Lung (tissue), 12 donors: ENCODE data around the gene TCF19. TPM values are rescaled to one million over a fixed set of nuclear protein-coding genes. Genes with fewer than 3 reads are reported as not detected.

Experiments
- ATAC-seq: fragments of 200-7000 bp; cut with Tn5 transposase; one replicate; pipeline ENCODE4 v1.9.1; 2020; ENCODE audit warnings: moderate number of reproducible peaks; ENCODE audit not compliant: insufficient read depth, low FRiP score
- DNase-seq, 3 donors: peaks; one replicate each; pipeline ENCODE4 v3.0.0-alpha.2; 2013 to 2017
- H3K27ac ChIP-seq, 2 donors: one replicate each; pipeline ENCODE4 v1.5.1; 2013; ENCODE audit warnings: mild to moderate bottlenecking in 2 of 2, moderate library complexity in 2 of 2, control low read depth in 1 of 2, inconsistent platforms in 1 of 2, low read depth in 1 of 2, low read length in 1 of 2
- H3K27me3 ChIP-seq, 3 donors: one replicate each; pipeline ENCODE4 v1.5.1; 2013; ENCODE audit warnings: low read length in 2 of 3; ENCODE audit not compliant: control insufficient read depth in 3 of 3, insufficient read depth in 3 of 3
- H3K36me3 ChIP-seq, 4 donors: one replicate each; pipeline ENCODE4 v1.5.1; 2013; ENCODE audit warnings: low read length in 4 of 4, mild to moderate bottlenecking in 1 of 4, moderate library complexity in 1 of 4; ENCODE audit not compliant: control insufficient read depth in 4 of 4, insufficient read depth in 4 of 4
- H3K4me1 ChIP-seq, 5 donors: one replicate each; pipeline ENCODE4 v1.5.1; 2013; ENCODE audit warnings: low read length in 5 of 5, mild to moderate bottlenecking in 2 of 5, moderate library complexity in 1 of 5; ENCODE audit not compliant: control insufficient read depth in 5 of 5, insufficient read depth in 5 of 5
- H3K4me3 ChIP-seq: one replicate; pipeline ENCODE4 v1.5.1; 2013; ENCODE audit warnings: mild to moderate bottlenecking, control low read depth, moderate library complexity
- H3K9ac ChIP-seq, 2 donors: one replicate each; pipeline ENCODE4 v1.5.1; 2013; ENCODE audit warnings: low read length in 2 of 2, control low read depth in 1 of 2; ENCODE audit not compliant: insufficient read depth in 1 of 2
- H3K9me3 ChIP-seq, 4 donors: one replicate each; pipeline ENCODE4 v1.5.1; 2013; ENCODE audit warnings: low read length in 3 of 4, mild to moderate bottlenecking in 1 of 4, moderate library complexity in 1 of 4; ENCODE audit not compliant: control insufficient read depth in 4 of 4, insufficient read depth in 3 of 4
- CTCF ChIP-seq: IDR thresholded peaks from 2 replicates; pipeline ENCODE4 v1.5.1; 2012; ENCODE audit warnings: mild to moderate bottlenecking; ENCODE audit errors: control extremely low read depth, extremely low read depth
- WGBS, 2 donors: extraction: QIAGEN DNeasy Blood & Tissue Kit; methylation state at CpG; one replicate each; pipeline ENCODE4 v1.1.7; 2013; 5-methylcytosine and 5-hydroxymethylcytosine counted together
- polyA plus RNA-seq, 2 donors: library from polyadenylated mRNA; stranded (reverse); fragments of 200-250 nt; gene quantifications; one replicate each; pipeline ENCODE4 v1.2.1, GENCODE V29; 2013
- total RNA-seq, 2 donors: library from RNA; depleted of rRNA in 1 of 2; stranded (reverse); fragments of >200 nt in 1 of 2; gene quantifications; one replicate each; pipeline ENCODE4 v1.2.1, GENCODE V29; 2014 to 2021
- donor health status: control.
- donor health status: control.
- donor health status: Bipolar disorder and iron deficiency.
- donor health status: healthy.
- donor health status: DM: yes; HTN: yes; CAD: no.

TCF19 gene
- total and polyA plus RNA-seq, 4 donors, result 4.1 to 9.4 (median 5.1) TPM

DNA sequence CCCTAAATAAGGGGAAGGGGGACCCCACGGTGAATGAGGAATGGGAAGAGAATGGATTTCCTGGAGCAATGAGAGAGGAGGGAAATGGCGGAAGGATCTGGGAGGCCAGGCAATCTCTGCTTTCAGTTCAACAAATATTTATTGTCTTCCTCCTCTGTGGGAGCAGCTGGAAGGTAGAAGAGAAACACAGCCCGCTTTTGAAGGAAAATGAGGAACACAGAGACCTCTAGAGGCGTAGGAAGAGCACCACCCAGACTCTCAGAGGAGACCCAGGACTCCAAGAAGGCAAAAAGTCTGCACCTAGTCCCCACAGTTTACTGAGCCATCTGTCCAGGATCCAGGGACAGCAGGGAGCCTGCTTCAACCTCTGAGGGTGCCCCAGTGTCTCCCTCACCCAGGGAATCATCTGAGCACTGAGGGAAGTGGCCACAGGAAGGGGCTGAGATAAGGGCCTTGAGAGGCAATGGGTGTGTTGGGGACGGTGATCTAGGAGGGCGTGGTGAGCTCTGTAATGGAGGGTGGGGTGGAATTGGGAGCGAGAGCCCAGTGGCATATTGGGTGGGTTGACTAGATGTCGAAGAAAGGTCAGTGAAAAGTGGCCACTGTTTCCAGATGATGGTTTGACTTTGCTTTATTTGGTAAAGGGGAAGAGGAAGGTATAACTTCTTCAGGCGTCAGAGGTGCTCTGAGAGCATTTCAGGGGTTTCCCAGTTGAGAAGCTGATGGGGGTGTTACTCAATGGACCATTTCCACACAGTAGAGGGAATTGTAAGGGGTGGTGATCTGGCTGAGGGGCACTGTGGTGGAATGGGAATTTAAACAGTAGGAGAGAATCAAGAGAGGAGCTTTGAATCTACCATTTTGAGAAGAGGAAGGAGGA, 43.2 kb upstream of the TCF19 start:
- peaks cover 0 to 5% (median 2%) of the 10 kb centered on the region in 3 donors for H3K27me3 ChIP-seq
- peak overlapping the region in 1 of 2 donors; percentile 19 for H3K27ac ChIP-seq
- DNase-seq, result peak in 1 of 3 donors; percentile 19
- ATAC-seq, result no peak
- peaks cover 0 to 20% (median 0%) of the 10 kb centered on the region in 5 donors for H3K4me1 ChIP-seq
- no peaks in the 10 kb centered on the region for H3K36me3 ChIP-seq
- no peak overlapping the region for H3K4me3 ChIP-seq
- H3K9ac ChIP-seq, result no peak overlapping the region
- no peak for TF ChIP-seq CTCF
- WGBS, 2 donors, result 48 to 50% methylated on average over 9 of the region's 9 CpGs
- no peaks in the 10 kb centered on the region for H3K9me3 ChIP-seq

- Histone ChIP-seq H3K9me3 (no peaks in the 10 kb centered on the region), H3K9ac (no peak overlapping the region), H3K27ac (peak overlapping the region in 1 of 2 donors; percentile 17), H3K4me3 (no peak overlapping the region), H3K4me1 (peaks cover 0 to 23% (median 0%) of the 10 kb centered on the region in 5 donors), H3K36me3 (no peaks in the 10 kb centered on the region), H3K27me3 (no peaks in the 10 kb centered on the region)
- ATAC-seq, result no peak
- 95 to 96% methylated on average over 12 of the region's 12 CpGs for WGBS, 2 donors
- TF ChIP-seq CTCF, result no peak
- no peak for DNase-seq
These were observed 42.3 kb upstream of the TCF19 start for GRCh38 chr6:31115941-31116560.

GRCh38 chr6:31116661-31117385, 41.6 kb upstream of the TCF19 start:
- Histone ChIP-seq H3K4me1 (peaks cover 0 to 23% (median 0%) of the 10 kb centered on the region in 5 donors), H3K27me3 (no peaks in the 10 kb centered on the region), H3K4me3 (no peak overlapping the region), H3K9me3 (no peaks in the 10 kb centered on the region), H3K9ac (no peak overlapping the region), H3K27ac (peak overlapping the region in 1 of 2 donors; percentile 13), H3K36me3 (no peaks in the 10 kb centered on the region)
- WGBS, 2 donors, result 81 to 87% methylated on average over 19 of the region's 19 CpGs
- DNase-seq (peak in 1 of 3 donors; percentile 12), ATAC-seq (no peak)
- no peak for TF ChIP-seq CTCF
